H9 (cell line): ENCODE measurements around the gene IWS1. TPM values are rescaled to one million over a fixed set of nuclear protein-coding genes. Genes with fewer than 3 reads are reported as not detected.

Experiments used
- DNase-seq: peaks from one replicate; pipeline ENCODE4 v3.0.0-alpha.2; 2017
- H2AFZ ChIP-seq: one replicate; pipeline ENCODE4 v1.6.1; 2013; ENCODE audit warnings: mild to moderate bottlenecking, low read length, control low read depth, moderate library complexity
- H2AK5ac ChIP-seq: 2 replicates; pipeline ENCODE4 v1.6.1; 2013; ENCODE audit warnings: low read length, control low read depth, mixed read lengths; ENCODE audit not compliant: insufficient read length
- H2BK120ac ChIP-seq: one replicate; pipeline ENCODE4 v1.6.1; 2013; ENCODE audit warnings: low read depth, mild to moderate bottlenecking, low read length, control low read depth, inconsistent platforms; ENCODE audit not compliant: poor library complexity, severe bottlenecking
- H2BK12ac ChIP-seq: 2 replicates; pipeline ENCODE4 v1.6.1; 2013; ENCODE audit warnings: low read length, control low read depth, mixed read lengths, low read depth; ENCODE audit not compliant: insufficient read length
- H2BK15ac ChIP-seq: 2 replicates; pipeline ENCODE4 v1.6.1; 2013; ENCODE audit warnings: low read depth, low read length, control low read depth
- H2BK20ac ChIP-seq: one replicate; pipeline ENCODE4 v1.6.1; 2013; ENCODE audit warnings: low read depth, mild to moderate bottlenecking, low read length, control low read depth, inconsistent platforms; ENCODE audit not compliant: poor library complexity, severe bottlenecking
- H2BK5ac ChIP-seq: 2 replicates; pipeline ENCODE4 v1.6.1; 2013; ENCODE audit warnings: low read length, control low read depth, mixed read lengths; ENCODE audit not compliant: insufficient read length
- H3K14ac ChIP-seq: 2 replicates; pipeline ENCODE4 v1.6.1; 2013; ENCODE audit warnings: low read length, control low read depth; ENCODE audit not compliant: insufficient read depth
- H3K18ac ChIP-seq: 2 replicates; pipeline ENCODE4 v1.6.1; 2013; ENCODE audit warnings: low read depth, mild to moderate bottlenecking, mixed read lengths, low read length, control low read depth; ENCODE audit not compliant: insufficient read length
- H3K23ac ChIP-seq: 2 replicates; pipeline ENCODE4 v1.6.1; 2013; ENCODE audit warnings: low read length, control low read depth, mixed read lengths, low read depth; ENCODE audit not compliant: insufficient read length
- H3K23me2 ChIP-seq: 2 replicates; pipeline ENCODE4 v1.6.1; 2013; ENCODE audit warnings: low read depth, mild to moderate bottlenecking, mixed read lengths, low read length, control low read depth; ENCODE audit not compliant: insufficient read length, poor library complexity, severe bottlenecking
- H3K27ac ChIP-seq: 2 replicates; pipeline ENCODE4 v1.5.1; 2013; ENCODE audit warnings: low read length, control low read depth, mixed read lengths, low read depth; ENCODE audit not compliant: insufficient read length
- H3K27me3 ChIP-seq: 2 replicates; pipeline ENCODE4 v1.6.1; 2013; ENCODE audit warnings: low read length, control low read depth, inconsistent platforms; ENCODE audit not compliant: insufficient read depth
- H3K4ac ChIP-seq: 2 replicates; pipeline ENCODE4 v1.6.1; 2013; ENCODE audit warnings: low read depth, mild to moderate bottlenecking, control low read depth, inconsistent platforms, low read length, moderate library complexity
- H3K4me1 ChIP-seq: 2 replicates; pipeline ENCODE4 v1.6.1; 2013; ENCODE audit warnings: low read length, control low read depth, inconsistent platforms; ENCODE audit not compliant: insufficient read depth
- H3K4me2 ChIP-seq: 2 replicates; pipeline ENCODE4 v1.6.1; 2013; ENCODE audit warnings: low read length, control low read depth, mixed read lengths; ENCODE audit not compliant: insufficient read length, insufficient read depth
- H3K56ac ChIP-seq: 2 replicates; pipeline ENCODE4 v1.6.1; 2013; ENCODE audit warnings: low read depth, mild to moderate bottlenecking, mixed read lengths, low read length, control low read depth; ENCODE audit not compliant: insufficient read length
- H3K79me1 ChIP-seq: 2 replicates; pipeline ENCODE4 v1.6.1; 2013; ENCODE audit warnings: low read depth, mild to moderate bottlenecking, moderate library complexity, low read length, control low read depth, inconsistent platforms; ENCODE audit not compliant: insufficient read depth, poor library complexity, severe bottlenecking
- H3K79me2 ChIP-seq: 2 replicates; pipeline ENCODE4 v1.6.1; 2013; ENCODE audit warnings: low read length, control low read depth, inconsistent platforms; ENCODE audit not compliant: insufficient read depth
- H3K9ac ChIP-seq: 2 replicates; pipeline ENCODE4 v1.6.1; 2013; ENCODE audit warnings: low read length, control low read depth, mixed read lengths; ENCODE audit not compliant: insufficient read length; ENCODE audit errors: extremely low read depth
- H3K9me3 ChIP-seq: one replicate; pipeline ENCODE4 v1.6.1; 2013; ENCODE audit warnings: low read depth, low read length, inconsistent platforms; ENCODE audit not compliant: control insufficient read depth
- H3T11ph ChIP-seq: one replicate; pipeline ENCODE4 v1.6.1; 2013; ENCODE audit warnings: mild to moderate bottlenecking, low read length, control low read depth, inconsistent platforms
- H4K20me1 ChIP-seq: one replicate; pipeline ENCODE4 v1.6.1; 2013; ENCODE audit not compliant: control insufficient read depth, insufficient read length, insufficient read depth
- H4K5ac ChIP-seq: 2 replicates; pipeline ENCODE4 v1.6.1; 2013; ENCODE audit warnings: low read depth, mild to moderate bottlenecking, mixed read lengths, low read length, control low read depth; ENCODE audit not compliant: insufficient read length
- H4K8ac ChIP-seq: replicated peaks from 2 replicates; pipeline ENCODE4 v1.6.1; 2013; ENCODE audit warnings: low read length, control low read depth, mixed read lengths, low read depth; ENCODE audit not compliant: insufficient read length
- H4K91ac ChIP-seq: 2 replicates; pipeline ENCODE4 v1.6.1; 2013; ENCODE audit warnings: low read depth, mild to moderate bottlenecking, moderate library complexity, mixed read lengths, low read length, control low read depth; ENCODE audit not compliant: insufficient read length
- H3K27ac Mint-ChIP-seq, 3 experiments: 2 replicates in 2 of 3; 3 replicates in 1 of 3; pipeline ENCODE4 v1.8.0; 2020 to 2021; ENCODE audit warnings: mixed read lengths in 3 of 3, mild to moderate bottlenecking in 1 of 3, moderate library complexity in 1 of 3
- H3K27me3 Mint-ChIP-seq: 2 replicates; pipeline ENCODE4 v1.8.0; 2021; ENCODE audit warnings: low read depth, mild to moderate bottlenecking, moderate library complexity, mixed read lengths
- H3K36me3 Mint-ChIP-seq, 3 experiments: 2 replicates in 2 of 3; 3 replicates in 1 of 3; pipeline ENCODE4 v1.8.0; 2020 to 2021; ENCODE audit warnings: low read depth in 3 of 3, mixed read lengths in 3 of 3; ENCODE audit not compliant: insufficient read depth in 1 of 3
- H3K4me1 Mint-ChIP-seq, 2 experiments: 2 replicates each; pipeline ENCODE4 v1.8.0; 2020; ENCODE audit warnings: mixed read lengths in 2 of 2
- H3K4me3 Mint-ChIP-seq, 2 experiments: 2 replicates in 1 of 2; 3 replicates in 1 of 2; pipeline ENCODE4 v1.8.0; 2020 to 2021; ENCODE audit warnings: mild to moderate bottlenecking in 2 of 2, mixed read lengths in 2 of 2, moderate library complexity in 1 of 2
- H3K9me3 Mint-ChIP-seq, 2 experiments: 2 replicates in 1 of 2; 3 replicates in 1 of 2; pipeline ENCODE4 v1.8.0; 2020; ENCODE audit warnings: mild to moderate bottlenecking in 2 of 2, mixed read lengths in 2 of 2, moderate library complexity in 1 of 2
- CTCF ChIP-seq: fragments of 200-600 bp; sonication (generic); conservative IDR thresholded peaks from 3 replicates; pipeline ENCODE4 v1.8.0; 2021; ENCODE audit warnings: antibody characterized with exemption, mild to moderate bottlenecking
- WGBS: extraction: QIAGEN DNeasy Blood & Tissue Kit; methylation state at CpG from one replicate; pipeline ENCODE4 v1.1.7; 2013; ENCODE audit warnings: missing lambda C conversion rate, low lambda C conversion rate, mixed read lengths; ENCODE audit not compliant: insufficient read length; ENCODE audit errors: extremely low coverage; 5-methylcytosine and 5-hydroxymethylcytosine counted together
- total RNA-seq: library from RNA; stranded (reverse); gene quantifications from 2 replicates; pipeline ENCODE4 v1.2.1, GENCODE V29; 2021

The IWS1 gene
- total RNA-seq, 1 experiment from 2014 or later: 66.2 TPM

- peaks cover 14% of the 10 kb centered on the region; the same call in 1 of the 2 replicates for H3K79me2 ChIP-seq
- H3K27me3 Mint-ChIP-seq: no peaks in the 10 kb centered on the region
Measured at GRCh38 chr2:127504552-127505430, 21.5 kb downstream of the IWS1 start.

More at GRCh38 chr2:127504552-127505430, 21.5 kb downstream of the IWS1 start:
- WGBS: no CpG with 5 or more reads among the region's 11 CpGs
- Histone ChIP-seq H3K4ac (no peak overlapping the region), H2BK12ac (no peak overlapping the region), H2BK15ac (no peak overlapping the region), H3T11ph (no peak overlapping the region), H2AFZ (no peak overlapping the region), H3K23ac (no peak overlapping the region), H3K9ac (no peak overlapping the region), H2BK5ac (no peak overlapping the region), H3K4me2 (no peak overlapping the region), H2AK5ac (no peak overlapping the region), H4K91ac (no peak overlapping the region), H4K20me1 (no peaks in the 10 kb centered on the region), H3K18ac (no peak overlapping the region), H3K27me3 (no peaks in the 10 kb centered on the region), H3K27ac (no peak overlapping the region), H3K14ac (no peak overlapping the region), H3K23me2 (no peaks in the 10 kb centered on the region), H3K9me3 (no peaks in the 10 kb centered on the region), H2BK20ac (no peak overlapping the region), H2BK120ac (no peak overlapping the region), H3K56ac (no peak overlapping the region), H3K4me1 (no peaks in the 10 kb centered on the region), H4K8ac (no peak overlapping the region), H4K5ac (no peak overlapping the region), H3K79me1 (peaks cover 2% of the 10 kb centered on the region)
- peaks cover 0 to 5% of the 10 kb centered on the region in 2 experiments; a peak in 1 of 4 replicates for H3K4me1 Mint-ChIP-seq
- no peak overlapping the region for H3K27ac Mint-ChIP-seq
- no peak for DNase-seq
- H3K36me3 Mint-ChIP-seq: peaks cover 36 to 62% (median 54%) of the 10 kb centered on the region in 3 experiments; a peak in 6 of 7 replicates
- H3K4me3 Mint-ChIP-seq: no peak overlapping the region
- TF ChIP-seq CTCF: no peak
- no peaks in the 10 kb centered on the region for H3K9me3 Mint-ChIP-seq
